NCI-H345 (cell line): ENCODE results near the gene DISC1.

ENCODE experiments used
- DNase-seq: peaks from one replicate; lab custom pipeline; 2025; lab: John Stamatoyannopoulos, UW

DISC1 gene

DNA sequence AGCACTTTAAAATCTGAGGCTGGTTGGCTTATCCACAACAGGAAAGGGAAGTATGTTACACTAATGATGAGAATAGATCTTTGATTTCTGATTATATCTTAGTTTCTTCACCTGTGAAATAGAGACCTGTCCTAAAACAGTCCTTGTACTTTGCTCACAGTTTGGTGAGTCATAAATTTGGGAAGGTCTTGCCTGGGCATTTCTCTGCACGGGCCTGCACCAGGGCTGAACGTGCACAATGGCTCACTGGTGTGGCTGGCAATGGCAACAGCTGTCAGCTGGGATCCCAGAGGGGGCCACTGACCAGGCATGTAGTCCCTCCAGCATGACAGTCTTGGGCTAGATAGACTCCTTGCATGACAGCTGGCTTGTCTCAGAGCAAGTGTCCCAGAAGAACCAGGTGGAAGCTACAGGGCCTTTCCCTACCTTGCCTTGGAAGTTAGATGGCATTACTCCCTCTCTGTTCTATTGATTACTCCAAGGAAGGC, 367.4 kb downstream of the DISC1 start:
- no peak for DNase-seq

DNA sequence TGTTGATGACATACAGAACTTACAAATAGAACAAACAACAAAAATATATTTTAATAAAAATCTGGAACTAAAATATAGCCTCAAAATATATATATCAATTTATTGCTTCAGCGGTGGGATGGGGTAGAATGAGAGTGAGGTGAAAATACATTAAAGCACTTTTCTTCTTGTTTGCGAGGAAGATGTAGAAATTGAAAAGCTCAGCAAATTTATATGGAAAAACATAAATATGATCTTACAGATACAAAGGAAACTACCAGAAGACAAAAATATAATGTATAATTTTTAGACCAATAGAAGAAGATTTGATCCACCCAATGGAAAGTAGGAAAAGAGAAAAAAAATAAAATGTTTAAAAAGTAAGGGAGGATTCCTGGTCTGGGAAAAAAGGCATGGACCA, 372.2 kb downstream of the DISC1 start:
- DNase-seq = no peak

DNA sequence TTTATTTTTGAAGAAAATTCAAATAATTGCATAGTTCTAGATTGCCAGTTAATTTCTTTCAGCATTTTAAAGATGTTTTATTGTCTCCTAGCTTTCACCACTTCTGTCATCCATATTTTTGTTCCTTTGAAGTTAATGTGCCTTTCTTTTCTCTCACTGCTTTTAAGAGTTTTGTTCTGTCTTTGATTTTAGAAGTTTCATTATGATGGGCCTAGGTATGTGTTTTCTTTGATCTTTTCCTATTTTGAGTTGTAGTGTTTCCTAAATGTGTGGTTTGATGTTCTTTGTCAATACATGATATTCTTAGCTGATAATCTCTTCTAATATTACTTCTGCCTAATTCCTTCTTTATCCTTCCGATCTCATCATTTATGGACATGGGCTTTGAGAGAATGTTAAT, 378.7 kb downstream of the DISC1 start:
- DNase-seq = no peak

DNA sequence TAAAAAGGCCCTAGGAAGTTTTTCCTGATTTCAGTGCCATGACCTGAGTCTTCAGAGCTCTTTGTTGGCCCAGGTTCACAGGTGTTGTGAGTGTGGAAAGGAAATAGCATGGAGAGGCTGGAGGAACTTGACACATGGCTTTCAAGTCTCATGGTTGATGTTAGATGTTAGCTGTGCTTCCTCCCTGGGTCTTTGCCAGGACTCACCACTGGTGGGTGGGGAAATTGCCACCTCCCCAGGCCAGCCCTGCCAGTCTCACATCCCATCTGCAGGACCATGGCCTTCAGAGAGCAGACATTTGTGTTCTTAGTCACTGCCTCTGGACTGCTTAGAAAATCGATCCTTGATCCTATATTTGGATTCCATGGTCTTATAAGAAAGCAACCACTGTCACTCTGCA, 383.2 kb downstream of the DISC1 start:
- DNase-seq = no peak

DNA sequence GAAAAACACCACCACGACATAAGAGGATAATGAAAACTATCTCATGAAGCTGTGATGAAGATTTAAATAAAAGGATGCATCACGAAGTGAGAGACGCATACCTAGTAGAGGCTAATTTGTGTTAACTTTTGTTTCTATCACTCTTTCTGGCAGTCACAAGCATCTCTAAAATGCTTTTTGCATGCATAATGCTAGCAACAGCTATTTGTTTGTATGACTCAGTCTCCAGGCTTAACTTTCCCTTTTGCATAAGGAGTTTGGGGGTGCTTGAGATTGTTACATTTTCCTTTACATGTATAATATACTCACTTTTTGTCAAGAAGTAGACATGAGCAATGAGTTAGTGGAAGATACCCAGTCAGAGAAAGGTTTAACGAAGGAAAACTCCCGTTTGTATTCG, 385.4 kb downstream of the DISC1 start:
- no peak for DNase-seq

DNA sequence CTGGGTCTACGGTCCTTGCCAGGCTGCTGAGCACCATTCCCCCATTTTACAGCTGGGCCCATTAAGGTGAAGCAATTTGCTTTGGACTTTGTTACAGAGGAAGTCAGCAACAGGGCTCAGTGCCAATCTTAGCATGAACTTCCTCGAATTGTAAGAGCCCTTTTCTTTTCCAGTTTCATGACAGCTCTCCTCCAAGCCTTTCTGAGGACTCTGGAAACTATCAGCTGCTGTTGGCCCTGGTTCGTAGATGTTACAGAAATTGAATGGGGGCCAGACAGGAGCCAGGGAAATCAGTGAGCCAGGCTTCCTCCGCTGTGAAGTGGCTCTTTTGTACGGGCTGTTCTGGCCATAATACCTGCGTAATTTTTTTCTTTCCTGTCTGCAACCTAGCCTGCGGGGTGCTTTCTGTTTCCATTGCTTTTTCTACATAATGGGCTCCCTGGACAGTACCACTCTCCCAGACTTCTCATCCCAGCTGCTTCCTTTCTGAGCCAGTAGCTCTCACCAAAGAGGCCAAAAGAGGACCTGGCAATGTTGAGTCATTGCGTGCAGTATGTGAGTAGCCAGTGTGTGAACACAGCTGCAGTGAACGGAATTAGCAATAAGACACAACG, 386.3 kb downstream of the DISC1 start:
- peak; percentile 94 for DNase-seq

DNA sequence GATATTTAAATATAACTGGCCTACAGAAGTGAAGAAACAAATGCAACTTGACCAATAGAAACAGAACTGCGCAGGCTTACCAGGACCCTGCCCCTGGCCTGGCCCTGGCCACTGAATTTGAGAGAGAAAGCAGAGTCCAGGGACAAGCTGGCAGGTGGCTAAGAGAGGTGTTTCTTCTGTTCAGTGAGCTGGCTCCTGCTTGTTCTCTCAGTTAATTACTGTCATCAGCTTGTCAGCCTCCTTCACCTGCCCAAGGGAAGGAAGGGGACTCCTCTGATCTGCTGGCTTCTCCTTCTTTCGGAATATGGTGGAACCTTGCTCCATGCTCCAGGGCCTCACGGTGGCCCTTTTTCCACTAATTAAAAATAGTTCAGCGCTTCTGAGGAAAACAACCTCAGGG, 388.4 kb downstream of the DISC1 start:
- DNase-seq = peak; percentile 41

DNA sequence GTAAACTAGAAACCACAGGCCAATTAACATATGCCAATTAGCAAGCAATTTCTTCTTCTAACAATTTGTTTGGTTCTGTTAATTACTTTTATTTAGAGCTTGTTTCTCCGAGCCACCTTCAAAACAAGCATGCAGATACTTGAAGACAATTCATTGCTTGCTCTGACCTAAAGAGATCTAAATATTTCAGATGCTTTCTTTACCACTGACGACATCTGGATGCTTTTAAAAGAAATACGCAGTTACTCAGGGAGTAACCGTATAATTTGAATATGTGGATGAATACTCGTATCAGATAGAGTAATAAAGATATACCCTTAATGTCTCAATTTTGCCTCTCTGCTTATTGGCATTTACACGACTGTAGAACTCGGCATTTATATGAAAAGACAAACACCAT, 390.0 kb downstream of the DISC1 start:
- DNase-seq = no peak

DNA sequence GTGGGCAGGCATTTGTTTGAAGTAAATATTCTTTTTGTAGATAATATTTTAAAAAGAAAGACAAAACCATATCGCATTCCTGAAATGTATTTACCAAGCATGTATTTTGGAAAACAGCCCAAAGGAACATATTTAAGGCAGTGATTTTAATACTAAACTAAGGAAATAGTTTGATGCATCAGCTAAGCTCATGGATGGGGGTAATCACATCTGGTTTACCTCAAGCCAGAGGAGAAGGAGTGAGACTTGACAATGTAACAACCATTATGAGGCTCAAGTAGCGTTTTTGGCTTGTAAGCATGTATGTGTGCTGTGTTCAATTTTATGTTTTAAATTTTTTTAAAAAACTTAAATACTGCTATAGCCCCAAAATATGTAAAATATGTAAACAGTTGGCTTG, 390.5 kb downstream of the DISC1 start:
- DNase-seq = no peak

DNA sequence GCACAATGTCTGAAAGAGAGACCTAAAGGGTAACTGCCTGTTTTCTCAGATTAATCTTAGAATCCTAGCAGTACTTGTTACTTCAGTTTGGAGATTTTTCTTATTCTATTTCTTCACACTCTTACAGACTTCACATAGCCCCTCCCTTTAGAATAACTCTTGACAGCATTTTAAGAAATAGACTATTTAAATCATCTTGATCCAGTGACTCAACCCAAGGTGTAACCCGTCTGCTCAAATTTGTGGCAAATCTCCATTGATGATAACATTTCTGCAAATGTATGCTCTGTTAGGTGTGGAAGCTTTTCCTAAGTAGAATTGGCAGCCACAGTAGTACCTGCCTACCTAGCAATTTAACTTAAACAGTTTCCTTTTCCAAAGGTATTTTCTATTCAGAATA, 391.2 kb downstream of the DISC1 start:
- no peak for DNase-seq

DNA sequence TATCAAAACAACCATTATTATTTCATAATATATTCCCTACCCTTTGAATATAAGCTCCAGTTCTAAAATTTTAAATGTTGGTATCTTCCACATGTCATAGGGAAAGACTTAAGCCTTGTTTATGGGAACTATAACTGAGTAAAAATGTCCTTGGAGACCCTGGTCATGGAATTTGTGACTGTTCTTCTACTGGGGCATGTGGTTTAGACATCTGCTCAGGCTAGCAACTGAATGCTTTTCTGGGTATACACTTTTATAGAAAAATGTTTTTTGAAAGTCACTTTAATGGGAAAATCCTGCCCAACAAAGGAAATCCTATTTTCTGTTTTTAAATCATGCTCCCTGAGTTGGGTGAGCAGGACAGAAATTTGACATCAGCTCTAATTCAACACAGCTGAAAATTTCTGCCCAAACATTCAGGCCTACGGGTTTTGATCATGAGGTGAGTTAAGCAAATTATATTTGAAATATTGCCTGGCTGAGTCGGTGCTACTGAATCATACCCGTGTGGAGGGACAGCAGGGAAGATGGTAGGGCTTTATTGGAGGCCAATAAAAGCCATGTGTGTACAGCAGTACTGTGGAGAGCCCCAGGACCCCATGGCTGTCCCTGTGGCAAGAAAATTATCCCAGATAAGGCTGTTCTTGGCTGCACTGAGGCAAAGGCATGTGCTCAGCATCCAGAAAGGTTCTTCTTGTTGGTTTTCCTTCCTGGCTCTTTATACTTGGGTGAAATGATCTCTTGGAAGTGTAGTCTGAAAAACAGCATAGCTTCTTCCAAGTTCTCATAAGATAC, 391.8 kb downstream of the DISC1 start:
- no peak for DNase-seq

DNA sequence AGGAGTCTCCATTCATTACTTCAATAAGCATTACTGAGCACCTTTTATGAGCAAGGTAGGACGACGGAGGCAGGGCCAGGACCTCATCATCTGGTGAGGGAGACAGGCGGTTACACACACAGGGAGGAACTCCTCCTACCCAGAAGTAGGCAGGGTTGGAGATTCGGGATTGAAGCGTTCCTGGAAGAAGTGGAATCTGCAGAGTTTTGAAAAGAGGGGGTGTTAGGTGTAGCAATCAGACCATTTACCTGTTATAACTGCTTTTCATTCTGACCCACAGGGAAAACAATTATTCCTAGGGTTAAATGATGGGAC, 392.4 kb downstream of the DISC1 start:
- no peak for DNase-seq

DNA sequence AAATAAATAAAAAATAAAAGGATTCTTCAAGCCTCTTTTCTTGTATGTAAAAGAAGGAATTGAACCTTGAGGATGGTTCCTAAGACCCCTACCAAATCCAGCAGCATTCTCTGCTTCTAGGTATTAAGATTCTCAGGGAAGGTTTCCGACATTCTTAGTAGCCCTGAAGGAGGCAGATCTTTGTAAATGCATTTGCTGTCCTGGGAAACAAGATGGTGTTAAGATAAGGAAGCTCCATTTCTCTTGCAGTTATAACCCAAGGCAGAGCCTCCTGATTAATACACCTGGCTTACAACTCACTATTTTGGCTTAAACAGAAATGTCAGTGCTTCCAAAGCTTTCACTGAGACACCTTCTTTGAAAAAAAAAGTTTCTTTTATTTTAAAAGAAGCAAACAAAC, 393.8 kb downstream of the DISC1 start:
- DNase-seq = no peak

DNA sequence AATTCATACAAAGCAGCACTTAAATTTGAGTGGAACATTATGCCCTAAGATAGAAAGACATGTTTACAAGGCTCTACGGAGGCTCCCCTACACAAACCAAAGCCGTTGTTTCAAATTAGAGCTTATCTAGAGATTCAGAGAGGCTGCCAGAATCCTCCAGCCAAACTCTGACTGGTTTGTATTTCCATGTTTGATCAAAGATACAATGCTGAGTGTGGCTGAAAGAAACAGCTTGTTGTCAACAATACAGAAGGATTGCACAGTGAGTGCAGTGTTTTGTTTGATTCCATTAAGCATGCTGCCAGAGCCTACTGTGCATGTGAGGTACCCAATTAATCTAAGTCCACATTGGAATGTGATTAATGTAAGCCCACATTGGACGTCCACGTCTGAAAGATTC, 402.7 kb downstream of the DISC1 start:
- no peak for DNase-seq

DNA sequence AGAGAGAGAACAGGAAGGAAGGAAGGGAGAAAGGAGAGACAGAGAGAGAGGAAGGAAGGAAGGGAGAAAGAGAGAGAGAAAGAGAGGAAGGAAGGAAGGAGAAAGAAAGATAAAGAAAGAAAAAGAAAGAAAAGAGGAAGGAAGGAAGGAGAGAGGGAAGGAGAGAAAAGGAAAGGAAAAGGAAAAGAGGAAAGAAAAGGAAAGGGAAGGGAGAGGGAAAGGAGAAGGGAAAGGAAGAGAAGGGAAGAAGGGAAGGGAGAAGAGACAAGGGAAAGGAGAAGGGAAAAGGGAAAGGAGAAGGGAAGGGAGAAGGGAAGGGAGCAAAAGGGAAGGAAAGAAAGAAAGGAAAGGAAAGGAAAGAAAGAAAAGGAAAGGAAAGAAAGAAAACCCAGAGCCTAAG, 404.6 kb downstream of the DISC1 start:
- no peak for DNase-seq

DNA sequence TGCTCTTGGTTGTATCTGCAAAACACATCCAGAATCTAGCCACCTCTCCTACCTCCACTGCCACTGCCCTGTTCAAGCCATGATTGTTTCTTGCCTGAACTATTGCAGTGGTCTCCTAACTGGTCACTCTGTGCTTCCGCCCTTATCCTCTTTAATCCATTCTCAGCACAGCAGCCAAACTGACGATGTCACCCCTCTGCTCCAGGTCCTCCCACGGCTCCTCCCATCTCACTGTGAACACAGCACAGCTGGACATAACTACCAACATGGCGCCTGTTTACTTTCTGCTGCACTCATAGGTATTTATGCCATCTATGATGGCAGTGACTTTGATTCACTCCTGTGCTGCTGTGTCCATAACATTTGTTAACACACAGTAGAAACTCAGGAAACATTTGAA, 406.7 kb downstream of the DISC1 start:
- DNase-seq = peak; percentile 20

DNA sequence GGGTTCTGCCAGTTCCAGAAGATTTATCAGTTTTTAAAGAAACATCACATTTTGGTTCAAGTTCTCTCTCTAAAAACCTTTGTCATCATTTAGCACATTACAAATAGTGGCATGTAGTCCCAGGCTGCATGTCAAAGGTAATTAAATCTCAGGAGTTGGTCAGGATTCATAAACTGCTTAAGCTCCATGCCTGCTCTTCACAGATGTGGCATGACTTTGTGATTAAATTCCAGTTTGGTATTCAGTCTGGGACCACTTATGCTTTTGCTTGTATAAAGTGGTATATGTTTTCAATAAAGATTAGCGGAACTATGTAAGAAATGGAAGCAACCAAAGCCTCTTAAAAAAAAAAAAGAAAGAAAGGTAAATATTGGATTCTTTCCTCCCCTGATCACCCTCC, 408.0 kb downstream of the DISC1 start:
- DNase-seq = no peak

DNA sequence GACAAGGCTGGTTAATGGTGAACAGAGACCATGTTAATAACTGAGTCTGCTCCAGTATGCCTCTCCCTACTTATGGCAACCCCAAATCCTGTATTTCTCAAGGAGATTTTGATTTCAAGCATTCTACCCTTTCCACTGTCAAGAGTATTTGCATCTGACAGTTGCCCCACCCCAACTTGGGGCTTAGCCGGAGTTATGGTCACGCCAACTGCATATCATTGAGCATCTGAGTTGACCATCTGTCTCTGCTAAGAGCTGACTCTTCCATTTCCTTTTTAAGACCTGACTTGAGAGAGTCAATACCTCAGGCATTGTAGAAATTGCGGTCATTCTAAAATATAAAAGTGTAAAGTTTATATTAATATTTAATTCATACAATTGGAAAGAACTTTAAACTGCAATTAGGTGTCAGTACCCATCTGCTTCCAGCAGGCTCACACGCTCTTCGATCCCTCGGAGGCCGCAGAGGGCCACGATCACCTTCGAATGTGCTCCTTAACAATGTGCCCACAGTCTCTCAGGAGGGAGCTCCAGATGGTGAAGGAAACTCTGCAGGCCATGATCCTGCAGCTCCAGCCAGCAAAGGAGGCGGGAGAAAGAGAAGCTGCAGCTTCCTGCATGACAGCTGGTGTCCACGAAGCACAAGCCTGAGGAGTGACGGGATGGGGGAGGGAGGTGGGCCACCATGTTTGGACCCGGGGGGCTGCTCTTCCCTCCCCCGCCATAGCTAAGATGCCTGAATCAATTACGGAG, 409.8 kb downstream of the DISC1 start:
- no peak for DNase-seq

DNA sequence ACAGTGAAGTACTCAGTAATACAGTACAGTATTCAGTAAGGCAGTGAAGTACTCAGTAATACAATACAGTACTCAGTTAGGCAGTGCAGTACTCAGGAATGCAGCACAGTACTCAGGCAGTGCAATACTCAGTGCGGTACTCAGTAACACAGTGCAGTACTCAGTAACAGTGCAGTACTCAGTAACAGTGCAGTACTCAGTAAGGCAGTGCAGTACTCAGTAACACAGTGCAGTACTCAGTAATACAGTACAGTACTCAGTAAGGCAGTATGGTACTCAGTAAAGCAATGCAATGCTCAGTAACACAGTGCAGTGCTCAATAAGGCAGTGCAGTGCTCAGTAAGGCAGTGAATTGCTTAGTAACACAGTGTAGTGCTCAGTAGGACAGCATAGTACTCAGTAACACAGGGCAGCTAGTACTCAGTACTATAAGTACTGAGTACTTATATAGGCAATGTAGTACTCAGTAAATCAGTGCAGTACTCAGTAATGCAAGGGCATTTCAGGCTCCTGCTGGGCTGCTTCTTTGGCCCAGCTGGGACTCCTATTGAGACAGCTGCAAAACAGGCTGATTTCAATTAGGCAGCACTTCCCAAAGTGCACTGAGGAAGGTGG, 411.3 kb downstream of the DISC1 start:
- peak; percentile 80 for DNase-seq

DNA sequence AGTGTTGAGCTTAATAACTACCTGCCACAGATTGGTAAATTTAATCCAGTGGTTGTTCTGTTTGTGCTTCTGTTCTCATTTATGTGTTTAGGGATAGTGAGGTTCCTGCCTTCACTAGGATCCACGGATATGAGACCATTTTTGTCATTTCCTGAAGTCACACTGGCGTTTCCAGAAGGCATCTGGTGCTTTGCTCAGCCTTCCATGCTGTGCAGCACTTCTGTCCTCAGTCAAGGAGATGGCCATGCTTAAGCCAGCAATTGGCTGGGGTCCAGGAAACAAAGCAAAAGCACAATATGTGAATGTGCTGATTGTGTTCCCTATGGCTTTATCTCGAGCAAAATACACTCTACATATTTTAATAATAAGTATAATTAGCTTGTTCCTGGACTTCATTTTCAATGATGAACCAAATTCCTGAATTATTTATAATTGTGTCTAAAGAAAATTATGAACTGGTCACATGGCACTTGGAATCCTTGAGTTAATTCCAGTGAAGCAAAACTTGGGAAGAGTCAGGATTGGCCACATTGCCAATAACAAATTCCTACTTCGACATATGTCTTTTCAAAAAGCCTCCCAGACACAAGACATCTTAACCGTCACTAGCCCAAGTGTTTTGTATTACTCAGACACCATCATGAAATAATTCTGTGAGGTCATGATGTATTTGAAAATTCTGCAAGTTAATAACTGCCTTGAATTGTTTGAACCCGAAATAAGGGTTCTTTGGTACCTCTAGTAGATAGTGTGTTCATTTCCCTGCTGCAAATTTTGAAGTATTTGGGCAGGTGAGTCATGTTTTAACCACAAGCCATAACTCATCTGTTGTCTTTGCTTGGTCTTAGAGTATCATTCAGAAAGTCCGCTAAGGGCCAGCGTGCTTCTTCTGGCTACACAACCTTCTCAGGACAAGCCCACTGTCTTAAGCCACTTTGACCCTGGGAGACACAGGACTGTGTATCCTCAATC, 412.4 kb downstream of the DISC1 start:
- DNase-seq = peak; percentile 50

DNA sequence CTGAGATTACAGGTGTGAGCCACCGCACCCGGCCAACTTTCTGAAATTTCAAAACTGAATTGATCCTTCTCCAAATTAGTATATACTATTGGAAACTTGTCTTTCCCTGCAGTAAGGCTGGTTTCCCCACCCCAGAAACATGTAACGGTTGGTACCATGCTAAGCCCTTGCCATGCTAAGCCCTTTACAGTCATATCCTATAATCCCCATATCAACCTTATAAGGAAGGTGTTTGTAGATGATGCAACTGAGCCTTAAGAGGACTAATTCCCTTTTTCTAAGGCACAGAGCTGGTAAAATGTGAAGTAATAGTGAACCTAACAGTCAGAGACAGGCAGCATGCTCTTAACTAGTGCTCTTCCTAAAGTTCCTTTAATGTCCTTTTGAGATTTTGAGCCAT, 413.7 kb downstream of the DISC1 start:
- DNase-seq = no peak

DNA sequence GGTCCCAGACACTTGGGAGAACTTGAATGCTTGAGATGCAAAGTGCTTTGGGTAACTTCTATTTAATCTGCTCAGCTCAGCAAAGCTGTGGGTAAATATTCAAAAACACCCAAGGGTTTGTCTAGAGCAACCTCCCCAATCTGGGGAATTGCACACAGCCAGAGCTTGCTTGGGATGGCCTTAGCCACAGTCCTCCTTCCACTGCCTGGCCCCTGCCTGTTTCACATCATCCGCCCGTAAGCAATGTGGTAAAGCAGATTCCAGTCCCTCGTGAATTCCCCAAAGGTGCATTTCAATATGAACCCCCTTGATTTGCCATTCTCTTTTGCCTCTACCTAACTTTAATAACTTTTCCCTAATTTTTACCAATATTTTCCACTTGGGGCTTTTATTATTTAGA, 418.1 kb downstream of the DISC1 start:
- DNase-seq = no peak
